ENCODE data around the gene TFDP1. TPM values are rescaled to one million over a fixed set of nuclear protein-coding genes. Genes with fewer than 3 reads are reported as not detected.

The TFDP1 gene
- polyA plus RNA-seq, 1 experiment = 99.8 TPM

DNA sequence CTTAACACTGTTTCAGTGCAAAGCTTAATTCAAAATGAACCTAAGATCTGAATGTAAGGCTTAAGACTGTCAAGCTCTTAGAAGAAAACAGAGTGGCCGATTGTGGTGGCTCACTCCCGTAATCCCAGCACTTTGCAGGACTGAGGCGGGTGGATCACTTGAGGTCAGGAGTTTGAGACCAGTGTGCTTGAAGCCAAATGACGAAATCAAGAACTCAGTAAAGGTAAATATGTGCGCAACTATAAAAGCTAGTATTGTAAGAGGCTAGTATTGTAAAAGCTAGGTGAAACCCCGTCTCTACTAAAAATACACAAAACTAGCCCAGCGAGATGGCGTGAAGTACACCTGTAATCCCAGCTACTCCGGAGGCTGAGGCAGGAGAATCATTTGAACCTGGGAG lies 60.8 kb downstream of the TFDP1 start:
- ChIA-PET CTCF (no interaction called here), POLR2A (no interaction called here)
- H3K27me3 ChIP-seq (ENCODE audit: control insufficient read depth, insufficient read depth, low read length) = no peaks in the 10 kb centered on the region
- no peak for DNase-seq (ENCODE audit: low read depth)
- H3K36me3 ChIP-seq (ENCODE audit: control insufficient read depth, insufficient read depth, low read length) = no peaks in the 10 kb centered on the region
- TF ChIP-seq, protein P1, sequence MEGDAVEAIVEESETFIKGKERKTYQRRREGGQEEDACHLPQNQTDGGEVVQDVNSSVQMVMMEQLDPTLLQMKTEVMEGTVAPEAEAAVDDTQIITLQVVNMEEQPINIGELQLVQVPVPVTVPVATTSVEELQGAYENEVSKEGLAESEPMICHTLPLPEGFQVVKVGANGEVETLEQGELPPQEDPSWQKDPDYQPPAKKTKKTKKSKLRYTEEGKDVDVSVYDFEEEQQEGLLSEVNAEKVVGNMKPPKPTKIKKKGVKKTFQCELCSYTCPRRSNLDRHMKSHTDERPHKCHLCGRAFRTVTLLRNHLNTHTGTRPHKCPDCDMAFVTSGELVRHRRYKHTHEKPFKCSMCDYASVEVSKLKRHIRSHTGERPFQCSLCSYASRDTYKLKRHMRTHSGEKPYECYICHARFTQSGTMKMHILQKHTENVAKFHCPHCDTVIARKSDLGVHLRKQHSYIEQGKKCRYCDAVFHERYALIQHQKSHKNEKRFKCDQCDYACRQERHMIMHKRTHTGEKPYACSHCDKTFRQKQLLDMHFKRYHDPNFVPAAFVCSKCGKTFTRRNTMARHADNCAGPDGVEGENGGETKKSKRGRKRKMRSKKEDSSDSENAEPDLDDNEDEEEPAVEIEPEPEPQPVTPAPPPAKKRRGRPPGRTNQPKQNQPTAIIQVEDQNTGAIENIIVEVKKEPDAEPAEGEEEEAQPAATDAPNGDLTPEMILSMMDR (IDR thresholded peaks at IDR 0.05; ENCODE audit: insufficient read depth, low read depth, low read length) = no peak
- H3K4me3 ChIP-seq (ENCODE audit: low read depth, low read length) = no peak overlapping the region

DNA sequence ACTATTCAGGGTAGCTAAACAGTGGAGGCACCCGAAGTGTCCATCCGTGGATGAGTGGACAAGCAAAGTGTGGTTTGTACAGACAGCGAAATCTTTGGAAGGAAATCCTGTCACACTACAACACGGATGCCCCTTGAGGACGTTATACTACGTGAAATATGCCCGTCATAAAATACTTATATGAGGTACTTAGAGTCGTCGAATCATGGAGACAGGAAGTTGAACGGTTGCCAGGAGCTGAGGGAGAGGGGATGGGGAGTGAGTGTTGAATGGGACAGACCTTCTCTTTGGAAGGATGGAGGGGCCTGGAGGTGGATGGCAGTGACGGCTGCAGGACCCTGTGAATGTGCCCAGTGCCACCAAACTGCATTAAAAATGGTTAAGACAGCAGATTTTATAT lies 61.8 kb downstream of the TFDP1 start:
- TF ChIP-seq, protein P1 (IDR thresholded peaks at IDR 0.05; ENCODE audit: insufficient read depth, low read depth, low read length) = no peak
- ChIA-PET POLR2A (no interaction called here), CTCF (no interaction called here)
- Histone ChIP-seq H3K4me3 (ENCODE audit: low read depth, low read length) (no peak overlapping the region), H3K36me3 (ENCODE audit: control insufficient read depth, insufficient read depth, low read length) (no peaks in the 10 kb centered on the region), H3K27me3 (ENCODE audit: control insufficient read depth, insufficient read depth, low read length) (no peaks in the 10 kb centered on the region)
- DNase-seq (ENCODE audit: low read depth) = no peak

DNA sequence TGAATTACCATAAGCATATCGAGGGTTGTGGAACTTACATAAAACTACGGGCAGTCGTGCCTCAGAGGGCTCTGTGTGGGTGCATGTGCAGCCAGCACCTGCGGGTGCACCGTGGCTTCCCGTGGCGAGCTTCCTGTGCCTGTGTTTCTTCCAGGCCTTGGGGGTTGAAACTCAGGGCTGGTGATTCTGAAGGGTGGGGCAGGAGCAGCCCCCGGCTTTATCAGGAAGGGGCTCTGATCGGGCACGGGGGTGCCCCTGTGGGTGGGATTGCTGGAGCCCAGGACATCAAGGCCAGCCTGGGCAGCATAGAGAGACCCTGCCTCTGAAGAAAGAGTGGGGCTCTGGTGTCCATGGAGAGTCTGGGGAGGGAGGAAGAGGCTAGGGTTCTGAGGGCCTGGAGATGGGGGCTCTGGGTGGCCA lies 62.4 kb downstream of the TFDP1 start:
- Histone ChIP-seq H3K27me3 (ENCODE audit: control insufficient read depth, insufficient read depth, low read length) (no peaks in the 10 kb centered on the region), H3K36me3 (ENCODE audit: control insufficient read depth, insufficient read depth, low read length) (no peaks in the 10 kb centered on the region), H3K4me3 (ENCODE audit: low read depth, low read length) (no peak overlapping the region)
- POLR2A ChIA-PET = no interaction called here
- TF ChIP-seq, protein P1 (IDR thresholded peaks at IDR 0.05; ENCODE audit: insufficient read depth, low read depth, low read length) = no peak
- CTCF ChIA-PET = no interaction called here
- DNase-seq (ENCODE audit: low read depth) = no peak

DNA sequence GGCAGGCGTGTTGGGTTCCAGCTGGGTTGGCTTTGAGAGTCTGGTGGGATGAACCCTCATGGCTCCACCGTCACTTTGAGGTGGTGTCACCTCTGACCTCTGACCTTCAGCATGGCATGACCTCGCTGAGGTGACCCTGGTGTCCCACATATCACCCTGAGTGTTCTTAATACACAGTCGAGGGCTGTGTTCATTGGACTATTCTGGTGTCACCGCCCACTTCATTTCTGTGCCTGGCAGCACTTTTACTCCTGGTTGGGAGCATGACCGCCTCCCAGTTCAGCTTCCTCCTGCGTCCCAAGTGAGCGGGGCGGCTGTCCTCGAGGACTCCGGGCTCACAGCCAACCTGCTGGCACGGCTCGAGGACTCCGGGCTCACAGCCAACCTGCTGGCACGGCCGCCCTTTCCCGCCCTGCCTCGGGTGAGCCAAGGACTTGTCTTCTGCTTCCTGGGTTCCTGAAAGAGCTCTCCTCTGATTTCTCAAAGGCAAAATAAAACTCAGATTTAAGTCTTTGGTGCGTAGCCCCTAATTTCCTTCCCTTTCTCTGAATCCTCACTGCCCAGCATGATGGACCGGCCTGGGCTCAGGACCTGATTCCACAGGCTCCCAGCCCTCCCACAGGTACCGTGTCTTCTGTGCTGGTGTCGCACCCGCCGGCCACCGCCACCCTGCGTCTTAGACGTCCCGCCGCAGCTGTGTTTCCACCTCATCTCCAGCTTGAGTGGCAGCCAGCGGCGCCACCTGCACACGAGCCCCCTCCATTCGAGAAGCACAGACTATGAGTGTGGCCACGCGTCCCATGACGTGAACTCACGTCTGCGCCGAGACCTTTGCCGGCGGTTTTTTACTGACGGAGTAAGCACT lies 63.0 kb downstream of the TFDP1 start:
- TF ChIP-seq, protein P1 (IDR thresholded peaks at IDR 0.05; ENCODE audit: insufficient read depth, low read depth, low read length) = no peak
- DNase-seq (ENCODE audit: low read depth) = no peak
- H3K4me3 ChIP-seq (ENCODE audit: low read depth, low read length) = no peak overlapping the region
- no peaks in the 10 kb centered on the region for H3K36me3 ChIP-seq (ENCODE audit: control insufficient read depth, insufficient read depth, low read length)
- ChIA-PET CTCF (interaction anchor here (0.5 kb wide), 1 partner anchor 18 kb away, joined by 4 read pairs; no protein-coding TSS in a partner anchor), POLR2A (no interaction called here)
- H3K27me3 ChIP-seq (ENCODE audit: control insufficient read depth, insufficient read depth, low read length) = no peaks in the 10 kb centered on the region

DNA sequence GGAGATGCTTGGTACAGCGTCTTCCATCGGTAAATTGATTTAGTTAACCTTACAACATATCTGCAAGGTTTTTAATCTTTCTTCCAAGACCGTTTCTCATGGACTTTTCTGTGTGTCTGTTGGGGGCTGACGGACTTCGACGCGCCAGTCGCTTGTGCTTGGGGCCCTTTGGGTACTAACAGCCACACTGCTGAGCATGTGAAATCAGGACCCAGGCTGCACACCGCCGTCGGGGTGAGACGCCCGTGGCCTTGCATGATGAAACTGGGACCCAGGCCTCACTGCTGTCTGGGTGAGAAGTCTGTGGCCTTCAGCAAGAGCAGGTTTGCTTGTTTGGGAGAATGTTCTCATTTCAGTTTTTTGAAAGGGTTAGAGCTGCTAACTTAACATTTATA lies 63.7 kb downstream of the TFDP1 start:
- no peaks in the 10 kb centered on the region for H3K27me3 ChIP-seq (ENCODE audit: control insufficient read depth, insufficient read depth, low read length)
- H3K36me3 ChIP-seq (ENCODE audit: control insufficient read depth, insufficient read depth, low read length) = no peaks in the 10 kb centered on the region
- ChIA-PET CTCF (no interaction called here), POLR2A (no interaction called here)
- no peak for DNase-seq (ENCODE audit: low read depth)
- TF ChIP-seq, protein P1 (IDR thresholded peaks at IDR 0.05; ENCODE audit: insufficient read depth, low read depth, low read length) = no peak
- no peak overlapping the region for H3K4me3 ChIP-seq (ENCODE audit: low read depth, low read length)
